ENCODE results near the gene CLCN6. TPM values are rescaled to one million over a fixed set of nuclear protein-coding genes. Genes with fewer than 3 reads are reported as not detected.

Gene CLCN6
- total RNA-seq, 1 experiment from 2014 or later = 13.7 TPM

DNA sequence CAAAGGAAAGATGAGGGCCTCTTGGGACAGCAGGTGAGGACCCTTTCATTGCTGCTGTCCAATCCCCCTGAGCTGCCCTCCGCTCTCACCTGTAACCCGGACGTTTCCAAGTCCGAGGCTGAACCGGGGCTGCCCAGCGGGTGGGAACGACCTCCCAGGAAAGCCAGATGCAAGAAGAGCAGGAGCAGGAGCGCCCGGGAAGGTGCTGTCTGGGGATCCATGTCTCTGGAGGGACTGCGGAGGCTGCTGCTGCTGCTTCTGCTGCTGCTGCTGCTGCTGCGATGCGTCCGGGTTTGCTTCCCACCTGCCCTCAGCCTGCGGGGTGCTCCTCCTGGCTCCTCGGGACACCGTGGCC is 52.6 kb downstream of the CLCN6 start, which contains the start of gene NPPB:
TSS of gene NPPB (minus strand) at position 333 of the 355 bp plus-strand sequence. CDS start at position 221, 112 bp downstream.
- no peak for DNase-seq (ENCODE audit: low read depth, low spot score)
- no peak within 1 kb of the TSS for H3K27ac ChIP-seq (ENCODE audit: low read depth, low read length)
- no peaks in the 10 kb centered on the region for H3K79me2 ChIP-seq (ENCODE audit: insufficient read depth, low read length)
- H4K20me1 ChIP-seq (ENCODE audit: insufficient read depth) = no peaks in the 10 kb centered on the region
- no peak within 1 kb of the TSS for H3K9ac ChIP-seq (ENCODE audit: low read length)
- TF ChIP-seq POLR2AphosphoS5 (IDR thresholded peaks at IDR 0.05; ENCODE audit: low read depth, low read length) (no peak), TCF7L2 (IDR thresholded peaks at IDR 0.05; ENCODE audit: borderline replicate concordance, extremely low read depth, insufficient read depth, insufficient read length) (no peak)
- intact Hi-C loops (cut with micrococcal nuclease) = no loop called here
- POLR2A ChIA-PET = no interaction called here
- no TSS peak for BruUV-seq (replicated peaks)
- H3K4me1 ChIP-seq (ENCODE audit: control insufficient read depth in 1 of 2, insufficient read depth in 2 of 2, low read length in 2 of 2) = peaks cover 4 to 10% of the 10 kb centered on the region in 2 experiments; a peak in 3 of 4 replicates
- H3K4me2 ChIP-seq (ENCODE audit: low read length) = no peak within 1 kb of the TSS
- H2AFZ ChIP-seq (ENCODE audit: low read depth, low read length, poor library complexity, severe bottlenecking) = no peak within 1 kb of the TSS
- RAD21 ChIA-PET (ENCODE audit: low non-redundant PET in 1 of 2, low total read pairs in 2 of 2, uncharacterized antibody in 2 of 2, unreplicated experiment in 2 of 2) = no interaction called here
- CTCF ChIA-PET = no interaction called here
- H3K36me3 ChIP-seq (ENCODE audit: control insufficient read depth in 1 of 2, insufficient read depth in 2 of 2, low read length in 2 of 2) = no peaks in the 10 kb centered on the region
- H3K9me2 ChIP-seq (ENCODE audit: insufficient read depth) = no peaks in the 10 kb centered on the region
- H3K27me3 ChIP-seq (ENCODE audit: insufficient read depth, low read length) = peaks cover 56% of the 10 kb centered on the region
- no peak for ATAC-seq
- H3K4me3 ChIP-seq (replicated peaks in 1 of 2; ENCODE audit: low read depth in 1 of 2, low read length in 2 of 2) = no peak within 1 kb of the TSS
- H3K9me3 ChIP-seq (ENCODE audit: control insufficient read depth in 1 of 2, insufficient read depth in 1 of 2, low read depth in 1 of 2, low read length in 2 of 2) = no peaks in the 10 kb centered on the region

- CTCF ChIA-PET = no interaction called here
Observed at GRCh38 chr1:11858968-11859871, 53.2 kb downstream of the CLCN6 start.

More at GRCh38 chr1:11858968-11859871, 53.2 kb downstream of the CLCN6 start:
- Histone ChIP-seq H3K9me3 (ENCODE audit: control insufficient read depth in 1 of 2, insufficient read depth in 1 of 2, low read depth in 1 of 2, low read length in 2 of 2) (no peaks in the 10 kb centered on the region), H3K27ac (ENCODE audit: low read depth, low read length) (no peak overlapping the region), H3K4me3 (replicated peaks in 1 of 2; ENCODE audit: low read depth in 1 of 2, low read length in 2 of 2) (no peak overlapping the region), H3K79me2 (ENCODE audit: insufficient read depth, low read length) (no peaks in the 10 kb centered on the region), H3K36me3 (ENCODE audit: control insufficient read depth in 1 of 2, insufficient read depth in 2 of 2, low read length in 2 of 2) (no peaks in the 10 kb centered on the region), H3K9ac (ENCODE audit: low read length) (no peak overlapping the region), H2AFZ (ENCODE audit: low read depth, low read length, poor library complexity, severe bottlenecking) (no peak overlapping the region), H3K4me1 (ENCODE audit: control insufficient read depth in 1 of 2, insufficient read depth in 2 of 2, low read length in 2 of 2) (peaks cover 4 to 10% of the 10 kb centered on the region in 2 experiments; a peak in 3 of 4 replicates), H3K9me2 (ENCODE audit: insufficient read depth) (no peaks in the 10 kb centered on the region), H3K27me3 (ENCODE audit: insufficient read depth, low read length) (peaks cover 56% of the 10 kb centered on the region), H3K4me2 (ENCODE audit: low read length) (no peak overlapping the region), H4K20me1 (ENCODE audit: insufficient read depth) (no peaks in the 10 kb centered on the region)
- ATAC-seq (peak; percentile 85), DNase-seq (ENCODE audit: low read depth, low spot score) (no peak)
- intact Hi-C loops (cut with micrococcal nuclease) = no loop called here
- POLR2A ChIA-PET = no interaction called here
- RAD21 ChIA-PET (ENCODE audit: low non-redundant PET in 1 of 2, low total read pairs in 2 of 2, uncharacterized antibody in 2 of 2, unreplicated experiment in 2 of 2) = no interaction called here
- 0 out of 2 replicates have a peak, but pooled peaks have one; percentile 18 for TF ChIP-seq MAX (IDR thresholded peaks at IDR 0.05)
- no peak for TF ChIP-seq ZFX (IDR thresholded peaks at IDR 0.05)
- TF ChIP-seq REST (IDR thresholded peaks at IDR 0.05; ENCODE audit: low read depth) = peak; percentile 97
- TF ChIP-seq CEBPB (IDR thresholded peaks at IDR 0.05; ENCODE audit: low read depth) = no peak
- TF ChIP-seq, protein P1, sequence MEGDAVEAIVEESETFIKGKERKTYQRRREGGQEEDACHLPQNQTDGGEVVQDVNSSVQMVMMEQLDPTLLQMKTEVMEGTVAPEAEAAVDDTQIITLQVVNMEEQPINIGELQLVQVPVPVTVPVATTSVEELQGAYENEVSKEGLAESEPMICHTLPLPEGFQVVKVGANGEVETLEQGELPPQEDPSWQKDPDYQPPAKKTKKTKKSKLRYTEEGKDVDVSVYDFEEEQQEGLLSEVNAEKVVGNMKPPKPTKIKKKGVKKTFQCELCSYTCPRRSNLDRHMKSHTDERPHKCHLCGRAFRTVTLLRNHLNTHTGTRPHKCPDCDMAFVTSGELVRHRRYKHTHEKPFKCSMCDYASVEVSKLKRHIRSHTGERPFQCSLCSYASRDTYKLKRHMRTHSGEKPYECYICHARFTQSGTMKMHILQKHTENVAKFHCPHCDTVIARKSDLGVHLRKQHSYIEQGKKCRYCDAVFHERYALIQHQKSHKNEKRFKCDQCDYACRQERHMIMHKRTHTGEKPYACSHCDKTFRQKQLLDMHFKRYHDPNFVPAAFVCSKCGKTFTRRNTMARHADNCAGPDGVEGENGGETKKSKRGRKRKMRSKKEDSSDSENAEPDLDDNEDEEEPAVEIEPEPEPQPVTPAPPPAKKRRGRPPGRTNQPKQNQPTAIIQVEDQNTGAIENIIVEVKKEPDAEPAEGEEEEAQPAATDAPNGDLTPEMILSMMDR (IDR thresholded peaks at IDR 0.05 in 2 of 3, conservative IDR thresholded peaks at IDR 0.05 in 1 of 3; ENCODE audit: borderline replicate concordance in 1 of 3, insufficient read depth in 1 of 3, low read depth in 2 of 3, low read length in 2 of 3) = peak in 2 of 3 experiments; percentile 38 to 44; a peak in 3 of 6 replicates
- no TSS peak for BruUV-seq (replicated peaks)

Measured in HCT116 (cell line).